ENCODE results near the gene MASP2. TPM values are rescaled to one million over a fixed set of nuclear protein-coding genes. Genes with fewer than 3 reads are reported as not detected.

Gene MASP2
- total and polyA plus RNA-seq, 9 of the 15 experiments (the other 6 are each of a cell fraction or from before 2014, with no cell fraction given), result 0.01 to 0.23 (median 0.06) TPM; not detected in 3

DNA sequence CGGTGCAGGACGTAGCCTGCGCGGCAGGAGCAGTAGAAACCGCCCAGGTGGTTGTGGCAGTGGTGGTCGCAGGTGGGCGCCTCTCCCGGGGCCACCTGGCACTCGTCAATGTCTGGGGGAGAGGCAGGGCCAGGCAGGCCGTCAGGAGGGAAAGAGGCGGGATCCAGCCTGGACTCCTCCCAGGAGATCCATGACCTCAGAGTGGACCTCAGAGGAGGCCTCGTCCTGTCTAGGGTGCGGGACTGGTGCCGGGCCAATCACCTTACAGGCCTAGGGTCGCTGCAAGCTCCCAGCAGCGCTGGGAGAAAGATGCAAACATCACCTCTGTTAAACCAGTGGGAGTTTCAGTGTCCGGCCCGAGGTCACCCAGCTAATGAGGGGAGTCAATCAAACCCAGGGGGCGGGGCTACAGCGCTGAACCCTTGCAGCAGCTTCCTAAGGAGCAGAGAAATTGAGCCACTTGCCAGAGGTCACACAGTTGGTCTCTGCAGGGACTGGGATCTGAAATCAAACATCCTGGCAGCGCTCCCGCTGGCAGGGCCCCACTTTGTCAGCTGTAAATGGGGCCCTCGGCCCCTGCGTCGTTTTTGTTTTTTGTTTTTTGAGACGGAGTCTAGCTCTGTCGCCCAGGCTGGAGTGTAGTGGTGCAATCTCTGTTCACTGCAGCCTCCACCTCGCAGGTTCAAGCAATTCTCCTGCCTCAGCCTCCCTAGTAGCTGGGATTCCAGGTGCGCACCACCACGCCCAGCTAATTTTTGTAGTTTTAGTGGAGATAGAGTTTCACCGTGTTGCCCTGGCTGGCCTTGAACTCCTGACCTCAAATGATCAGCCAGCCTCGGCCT, 1.4 kb downstream of the MASP2 start (continued):
- TF ChIP-seq RERE (CRISPR knock-in tag; IDR thresholded peaks at IDR 0.05; ENCODE audit: borderline replicate concordance) (no peak), ELF4 (CRISPR knock-in tag; IDR thresholded peaks at IDR 0.05) (no peak)
